Muscle of leg (tissue), 11 donors: ENCODE measurements around the gene TMEM143. TPM values are rescaled to one million over a fixed set of nuclear protein-coding genes. Genes with fewer than 3 reads are reported as not detected.

Experiments
- DNase-seq: peaks from one replicate; pipeline ENCODE4 v3.0.0; 2013
- H3K27ac ChIP-seq: one replicate; pipeline ENCODE4 v1.5.1; 2013; ENCODE audit warnings: mild to moderate bottlenecking, low read length, control low read depth
- H3K27me3 ChIP-seq: one replicate; pipeline ENCODE4 v1.6.1; 2013; ENCODE audit warnings: low read length; ENCODE audit not compliant: control insufficient read depth, insufficient read depth
- H3K36me3 ChIP-seq: one replicate; pipeline ENCODE4 v1.6.1; 2013; ENCODE audit warnings: low read length; ENCODE audit not compliant: control insufficient read depth, insufficient read depth
- H3K4me1 ChIP-seq: one replicate; pipeline ENCODE4 v1.6.1; 2013; ENCODE audit warnings: low read length; ENCODE audit not compliant: control insufficient read depth, insufficient read depth
- H3K4me3 ChIP-seq: one replicate; pipeline ENCODE4 v1.5.1; 2013; ENCODE audit warnings: low read length, control low read depth
- H3K9me3 ChIP-seq: replicated peaks from 2 replicates; pipeline ENCODE4 v1.6.1; 2013; ENCODE audit warnings: low read depth, low read length; ENCODE audit not compliant: control insufficient read depth
- WGBS: methylation state at CpG from one replicate; pipeline ENCODE4 v1.1.5; 2013; ENCODE audit warnings: missing lambda C conversion rate; ENCODE audit not compliant: insufficient coverage; 5-methylcytosine and 5-hydroxymethylcytosine counted together
- polyA plus RNA-seq, 8 donors: library from polyadenylated mRNA; unstranded; fragments of 120-200 nt; gene quantifications; one replicate each; pipeline versions ENCODE4 v1.2.1 to v1.2.3, GENCODE V29; 2013; ENCODE audit warnings: inconsistent platforms in 1 of 8, low replicate concordance in 1 of 8; ENCODE audit not compliant: insufficient read length in 8 of 8, insufficient read depth in 1 of 8
- total RNA-seq: library from RNA; stranded (reverse); fragments of 120-200 nt; gene quantifications from one replicate; pipeline ENCODE4 v1.2.4, GENCODE V29; 2013

Gene TMEM143
- total and polyA plus RNA-seq, 9 donors = 4.1 to 17.4 (median 14.9) TPM

DNA sequence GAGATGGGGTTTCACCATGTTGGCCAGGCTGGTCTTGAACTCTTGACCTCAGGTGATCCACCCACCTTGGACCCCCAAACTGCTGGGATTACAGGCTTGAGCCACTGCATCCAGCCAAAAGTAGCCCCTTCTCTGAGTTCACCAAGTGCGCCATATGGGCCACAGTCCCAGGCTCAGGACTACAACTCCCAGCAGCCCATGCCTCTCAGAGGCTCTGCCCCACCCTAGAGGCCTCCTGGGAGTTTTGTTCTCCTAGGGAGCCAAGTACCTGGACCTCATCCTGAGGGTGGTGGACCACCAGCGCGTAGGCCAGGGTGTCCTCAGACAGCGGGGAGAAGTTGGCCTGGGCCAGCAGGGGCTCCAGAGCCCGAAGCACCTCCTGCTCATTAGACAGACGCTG lies 18.8 kb downstream of the TMEM143 start:
- Histone ChIP-seq H3K36me3 (peaks cover 6% of the 10 kb centered on the region), H3K27me3 (no peaks in the 10 kb centered on the region), H3K27ac (no peak overlapping the region), H3K4me1 (peaks cover 9% of the 10 kb centered on the region), H3K4me3 (no peak overlapping the region), H3K9me3 (no peaks in the 10 kb centered on the region)
- WGBS = 93% methylated on average over 3 of the region's 6 CpGs
- DNase-seq = no peak

GRCh38 chr19:48342841-48343540 lies 20.7 kb downstream of the TMEM143 start:
- no peaks in the 10 kb centered on the region for H3K27me3 ChIP-seq
- H3K9me3 ChIP-seq = no peaks in the 10 kb centered on the region
- H3K36me3 ChIP-seq = peaks cover 6% of the 10 kb centered on the region
- no peak for DNase-seq
- peaks cover 5% of the 10 kb centered on the region for H3K4me1 ChIP-seq
- H3K27ac ChIP-seq = no peak overlapping the region
- 90% methylated on average over 12 of the region's 23 CpGs for WGBS
- no peak overlapping the region for H3K4me3 ChIP-seq

GRCh38 chr19:48342414-48342738 lies 21.4 kb downstream of the TMEM143 start:
- H3K36me3 ChIP-seq = peaks cover 6% of the 10 kb centered on the region
- 83% methylated on average over 20 of the region's 20 CpGs for WGBS
- no peak overlapping the region for H3K4me3 ChIP-seq
- no peaks in the 10 kb centered on the region for H3K9me3 ChIP-seq
- H3K27ac ChIP-seq = no peak overlapping the region
- DNase-seq = no peak
- H3K27me3 ChIP-seq = no peaks in the 10 kb centered on the region
- H3K4me1 ChIP-seq = peaks cover 3% of the 10 kb centered on the region

- DNase-seq = no peak
- H3K27me3 ChIP-seq = no peaks in the 10 kb centered on the region
- no peaks in the 10 kb centered on the region for H3K9me3 ChIP-seq
- WGBS = 94% methylated on average over 6 of the region's 10 CpGs
- no peak overlapping the region for H3K27ac ChIP-seq
- peaks cover 3% of the 10 kb centered on the region for H3K4me1 ChIP-seq
- H3K4me3 ChIP-seq = no peak overlapping the region
- H3K36me3 ChIP-seq = peaks cover 6% of the 10 kb centered on the region
Observed at GRCh38 chr19:48341515-48342413, 22.0 kb downstream of the TMEM143 start.

DNA sequence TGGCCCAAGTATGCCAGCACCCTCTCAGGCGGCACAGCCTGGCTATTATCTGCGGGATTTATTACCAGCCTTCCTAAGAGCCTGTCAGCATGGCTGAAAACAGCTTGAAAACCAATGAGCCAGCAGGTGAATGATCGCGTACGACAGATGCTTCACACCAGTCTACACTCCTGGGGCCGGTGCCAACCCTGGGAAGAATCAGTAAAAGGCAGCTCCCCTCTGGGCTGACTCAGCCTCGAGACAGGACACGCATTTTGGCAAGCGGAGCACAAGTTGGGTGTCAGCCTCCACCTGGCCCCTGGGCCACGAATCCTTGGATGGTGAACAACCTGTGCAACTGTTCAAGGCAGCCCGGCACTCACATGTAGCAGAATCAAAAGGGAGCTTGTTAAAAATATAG lies 22.7 kb downstream of the TMEM143 start:
- WGBS = 80% methylated on average over 11 of the region's 11 CpGs
- DNase-seq = no peak
- no peak overlapping the region for H3K27ac ChIP-seq
- H3K4me3 ChIP-seq = no peak overlapping the region
- H3K9me3 ChIP-seq = no peaks in the 10 kb centered on the region
- H3K4me1 ChIP-seq = peaks cover 3% of the 10 kb centered on the region
- no peaks in the 10 kb centered on the region for H3K27me3 ChIP-seq
- peaks cover 6% of the 10 kb centered on the region for H3K36me3 ChIP-seq

GRCh38 chr19:48338802-48339503 lies 24.8 kb downstream of the TMEM143 start:
- Histone ChIP-seq H3K27ac (no peak overlapping the region), H3K4me1 (peaks cover 8% of the 10 kb centered on the region), H3K9me3 (no peaks in the 10 kb centered on the region), H3K4me3 (no peak overlapping the region), H3K27me3 (no peaks in the 10 kb centered on the region), H3K36me3 (peaks cover 6% of the 10 kb centered on the region)
- no peak for DNase-seq
- WGBS = 81% methylated on average over 14 of the region's 14 CpGs

DNA sequence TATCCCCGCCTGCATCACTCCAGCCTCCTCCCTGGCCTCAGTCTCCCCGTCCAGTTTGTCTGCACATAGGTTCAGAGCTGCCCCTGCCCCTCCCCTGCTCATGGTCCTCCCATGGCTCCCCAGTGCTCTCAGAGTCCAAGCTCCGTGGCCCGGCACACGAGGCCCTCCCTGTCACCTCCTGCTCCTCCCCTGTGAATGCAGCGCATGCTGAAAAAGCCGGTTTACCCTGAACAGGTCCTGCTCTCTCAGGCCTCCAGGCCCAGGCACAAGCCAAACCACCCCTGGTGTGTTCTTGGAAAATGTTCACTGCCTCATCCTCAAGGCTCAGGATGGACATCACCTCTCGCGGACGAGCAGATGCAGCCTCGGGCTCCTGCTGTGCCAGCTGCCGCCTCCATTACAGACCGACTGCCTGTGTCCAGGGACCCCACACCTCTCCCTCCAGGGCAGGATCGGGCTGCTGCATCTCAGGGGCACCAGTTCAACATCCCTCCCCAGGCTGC lies 25.4 kb downstream of the TMEM143 start:
- DNase-seq = no peak
- Histone ChIP-seq H3K36me3 (peaks cover 6% of the 10 kb centered on the region), H3K27ac (no peak overlapping the region), H3K4me1 (peaks cover 14% of the 10 kb centered on the region), H3K9me3 (no peaks in the 10 kb centered on the region), H3K27me3 (no peaks in the 10 kb centered on the region), H3K4me3 (no peak overlapping the region)
- 77% methylated on average over 11 of the region's 14 CpGs for WGBS

DNA sequence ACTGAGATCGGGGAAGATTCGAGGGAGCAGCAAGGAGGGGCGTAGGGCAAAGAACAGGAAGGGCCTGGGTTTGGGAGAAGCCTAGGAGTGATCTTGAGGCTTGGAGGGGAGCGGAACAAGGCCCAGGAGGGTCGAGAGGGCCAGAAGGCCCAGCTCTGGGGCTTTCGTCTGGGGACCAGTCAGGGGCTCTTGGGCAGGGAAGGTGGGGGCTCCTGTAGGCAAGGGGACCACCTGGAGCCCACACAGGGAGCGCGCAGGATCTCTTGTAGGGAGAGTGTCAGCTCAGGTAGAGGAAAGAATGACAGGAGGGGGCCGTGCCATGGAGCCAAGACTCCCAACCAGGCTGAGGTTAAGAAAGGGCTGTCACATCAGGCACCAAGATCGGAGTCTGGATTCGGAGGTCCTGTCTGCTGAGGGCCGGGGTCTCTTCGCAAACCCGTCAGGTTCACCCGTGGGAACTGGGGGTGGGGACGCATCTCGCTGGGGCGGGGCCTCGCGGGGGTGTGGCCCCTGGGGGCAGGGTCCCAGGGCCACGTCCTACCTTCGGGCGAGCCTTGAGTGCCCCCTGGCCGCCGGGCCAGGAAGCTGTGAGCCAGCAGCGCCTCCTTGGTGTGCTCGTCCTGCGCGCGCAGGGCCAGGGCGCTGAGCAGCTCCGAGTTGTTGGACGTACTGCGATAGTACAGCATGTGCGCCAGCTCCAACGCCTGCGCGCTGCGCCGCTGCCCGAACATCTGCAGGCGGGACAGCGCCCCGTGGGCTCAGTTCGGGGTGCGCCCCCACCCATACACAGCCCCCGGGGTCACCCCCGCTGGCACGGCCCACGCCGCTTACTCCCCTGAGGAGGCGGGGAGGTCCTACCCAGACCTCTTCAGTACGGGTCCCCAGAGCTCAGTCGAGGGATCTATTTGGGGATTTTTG lies 30.0 kb downstream of the TMEM143 start:
- Histone ChIP-seq H3K36me3 (peaks cover 25% of the 10 kb centered on the region), H3K4me3 (peak overlapping the region; percentile 54), H3K4me1 (peaks cover 49% of the 10 kb centered on the region), H3K27me3 (no peaks in the 10 kb centered on the region), H3K27ac (peak overlapping the region; percentile 98), H3K9me3 (no peaks in the 10 kb centered on the region)
- 5% methylated on average over 44 of the region's 54 CpGs for WGBS
- peak; percentile 95 for DNase-seq

DNA sequence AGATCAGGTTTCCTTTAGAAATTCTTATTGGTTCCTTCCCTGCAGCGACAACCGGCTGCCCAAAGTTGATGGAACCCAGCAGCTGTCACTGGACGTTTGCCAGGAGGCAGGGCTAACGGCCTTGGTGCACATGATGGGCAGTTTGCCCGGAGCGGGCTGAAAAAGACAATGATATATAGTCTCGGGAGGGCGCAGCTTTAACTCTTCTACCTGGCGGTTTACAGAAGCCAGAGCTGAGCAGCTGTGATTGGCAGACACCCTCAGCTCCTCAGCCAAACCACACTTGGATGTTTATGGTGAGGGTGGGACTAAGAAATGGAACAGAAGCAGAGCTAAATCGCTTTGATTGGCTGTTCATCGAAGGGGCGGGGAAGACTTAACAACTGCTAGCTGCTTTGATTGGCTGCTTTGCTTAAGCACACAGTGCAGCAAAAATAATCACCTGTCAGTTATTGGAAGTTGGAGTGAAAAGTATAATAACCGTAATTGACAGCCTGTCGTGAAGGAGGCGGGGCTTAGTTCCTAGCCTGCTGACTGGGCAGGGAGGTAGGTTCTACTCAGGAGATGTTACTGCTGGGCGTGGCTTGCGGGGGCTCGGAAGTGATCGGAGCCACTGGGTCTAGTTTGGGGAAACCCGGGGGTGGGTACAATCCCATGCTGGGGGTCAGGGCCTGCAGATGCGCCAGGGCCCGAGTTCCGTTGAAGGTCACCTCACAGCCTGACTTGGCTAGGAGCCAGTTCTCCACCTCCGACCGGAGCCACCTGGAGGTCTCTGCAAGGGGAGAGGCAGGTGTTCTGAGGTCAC lies 30.9 kb downstream of the TMEM143 start:
- peaks cover 49% of the 10 kb centered on the region for H3K4me1 ChIP-seq
- H3K27me3 ChIP-seq = no peaks in the 10 kb centered on the region
- peaks cover 30% of the 10 kb centered on the region for H3K36me3 ChIP-seq
- peak overlapping the region; percentile 98 for H3K27ac ChIP-seq
- WGBS = 0% methylated on average over 18 of the region's 25 CpGs
- peak overlapping the region; percentile 28 for H3K4me3 ChIP-seq
- peak; percentile 99 for DNase-seq
- H3K9me3 ChIP-seq = no peaks in the 10 kb centered on the region
